ENCODE data around the gene TMEM164. TPM values are rescaled to one million over a fixed set of nuclear protein-coding genes. Genes with fewer than 3 reads are reported as not detected.

TMEM164 gene
- total RNA-seq, 1 experiment from 2014 or later: 32.6 TPM

GRCh38 chrX:110136136-110136535 is 133.2 kb downstream of the TMEM164 start:
- no peak overlapping the region for H3K27ac Mint-ChIP-seq (ENCODE audit: unreplicated experiment)
- H3K36me3 Mint-ChIP-seq (ENCODE audit: insufficient read depth, unreplicated experiment): no peaks in the 10 kb centered on the region
- no peaks in the 10 kb centered on the region for H3K9me3 Mint-ChIP-seq (ENCODE audit: low read depth, unreplicated experiment)
- no peaks in the 10 kb centered on the region for H3K27me3 Mint-ChIP-seq (ENCODE audit: unreplicated experiment)
- H3K4me3 Mint-ChIP-seq (ENCODE audit: low read depth, unreplicated experiment): no peak overlapping the region
- no TSS peak for BruUV-seq (replicated peaks)
- no peaks in the 10 kb centered on the region for H3K4me1 Mint-ChIP-seq (ENCODE audit: low read depth, unreplicated experiment)
- CTCF ChIA-PET: no interaction called here
- TF ChIP-seq, protein P1, sequence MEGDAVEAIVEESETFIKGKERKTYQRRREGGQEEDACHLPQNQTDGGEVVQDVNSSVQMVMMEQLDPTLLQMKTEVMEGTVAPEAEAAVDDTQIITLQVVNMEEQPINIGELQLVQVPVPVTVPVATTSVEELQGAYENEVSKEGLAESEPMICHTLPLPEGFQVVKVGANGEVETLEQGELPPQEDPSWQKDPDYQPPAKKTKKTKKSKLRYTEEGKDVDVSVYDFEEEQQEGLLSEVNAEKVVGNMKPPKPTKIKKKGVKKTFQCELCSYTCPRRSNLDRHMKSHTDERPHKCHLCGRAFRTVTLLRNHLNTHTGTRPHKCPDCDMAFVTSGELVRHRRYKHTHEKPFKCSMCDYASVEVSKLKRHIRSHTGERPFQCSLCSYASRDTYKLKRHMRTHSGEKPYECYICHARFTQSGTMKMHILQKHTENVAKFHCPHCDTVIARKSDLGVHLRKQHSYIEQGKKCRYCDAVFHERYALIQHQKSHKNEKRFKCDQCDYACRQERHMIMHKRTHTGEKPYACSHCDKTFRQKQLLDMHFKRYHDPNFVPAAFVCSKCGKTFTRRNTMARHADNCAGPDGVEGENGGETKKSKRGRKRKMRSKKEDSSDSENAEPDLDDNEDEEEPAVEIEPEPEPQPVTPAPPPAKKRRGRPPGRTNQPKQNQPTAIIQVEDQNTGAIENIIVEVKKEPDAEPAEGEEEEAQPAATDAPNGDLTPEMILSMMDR (IDR thresholded peaks at IDR 0.05; ENCODE audit: unreplicated experiment): no peak
- intact Hi-C loops (cut with micrococcal nuclease; ENCODE audit: unreplicated experiment): no loop called here
- DNase-seq: no peak

- Mint-ChIP-seq H3K4me1 (ENCODE audit: low read depth, unreplicated experiment) (peaks cover 9% of the 10 kb centered on the region), H3K4me3 (ENCODE audit: low read depth, unreplicated experiment) (no peak overlapping the region), H3K36me3 (ENCODE audit: insufficient read depth, unreplicated experiment) (no peaks in the 10 kb centered on the region), H3K9me3 (ENCODE audit: low read depth, unreplicated experiment) (no peaks in the 10 kb centered on the region), H3K27ac (ENCODE audit: unreplicated experiment) (no peak overlapping the region), H3K27me3 (ENCODE audit: unreplicated experiment) (no peaks in the 10 kb centered on the region)
- CTCF ChIA-PET: no interaction called here
- intact Hi-C loops (cut with micrococcal nuclease; ENCODE audit: unreplicated experiment): no loop called here
- no TSS peak for BruUV-seq (replicated peaks)
- TF ChIP-seq, protein P1 (IDR thresholded peaks at IDR 0.05; ENCODE audit: unreplicated experiment): no peak
- no peak for DNase-seq
These were observed 135.6 kb downstream of the TMEM164 start for GRCh38 chrX:110138557-110138956.

- BruUV-seq (replicated peaks): no TSS peak
- H3K9me3 Mint-ChIP-seq (ENCODE audit: low read depth, unreplicated experiment): no peaks in the 10 kb centered on the region
- no peak for DNase-seq
- H3K27ac Mint-ChIP-seq (ENCODE audit: unreplicated experiment): no peak overlapping the region
- TF ChIP-seq, protein P1 (IDR thresholded peaks at IDR 0.05; ENCODE audit: unreplicated experiment): no peak
- no peak overlapping the region for H3K4me3 Mint-ChIP-seq (ENCODE audit: low read depth, unreplicated experiment)
- CTCF ChIA-PET: no interaction called here
- peaks cover 9% of the 10 kb centered on the region for H3K4me1 Mint-ChIP-seq (ENCODE audit: low read depth, unreplicated experiment)
- intact Hi-C loops (cut with micrococcal nuclease; ENCODE audit: unreplicated experiment): no loop called here
- H3K27me3 Mint-ChIP-seq (ENCODE audit: unreplicated experiment): no peaks in the 10 kb centered on the region
- no peaks in the 10 kb centered on the region for H3K36me3 Mint-ChIP-seq (ENCODE audit: insufficient read depth, unreplicated experiment)
These were observed 136.3 kb downstream of the TMEM164 start for GRCh38 chrX:110139172-110139571.

GRCh38 chrX:110142096-110142495 is 139.2 kb downstream of the TMEM164 start:
- peaks cover 9% of the 10 kb centered on the region for H3K4me1 Mint-ChIP-seq (ENCODE audit: low read depth, unreplicated experiment)
- H3K27me3 Mint-ChIP-seq (ENCODE audit: unreplicated experiment): no peaks in the 10 kb centered on the region
- DNase-seq: no peak
- BruUV-seq (replicated peaks): no TSS peak
- H3K36me3 Mint-ChIP-seq (ENCODE audit: insufficient read depth, unreplicated experiment): no peaks in the 10 kb centered on the region
- no peaks in the 10 kb centered on the region for H3K9me3 Mint-ChIP-seq (ENCODE audit: low read depth, unreplicated experiment)
- TF ChIP-seq, protein P1 (IDR thresholded peaks at IDR 0.05; ENCODE audit: unreplicated experiment): no peak
- intact Hi-C loops (cut with micrococcal nuclease; ENCODE audit: unreplicated experiment): no loop called here
- H3K27ac Mint-ChIP-seq (ENCODE audit: unreplicated experiment): no peak overlapping the region
- H3K4me3 Mint-ChIP-seq (ENCODE audit: low read depth, unreplicated experiment): no peak overlapping the region
- CTCF ChIA-PET: no interaction called here
